Thymus (tissue), 11 donors: Measurements from ENCODE around the gene LAP3. TPM values are rescaled to one million over a fixed set of nuclear protein-coding genes. Genes with fewer than 3 reads are reported as not detected.

Source experiments
- DNase-seq, 9 donors: peaks; one replicate each; pipeline ENCODE4 v3.0.0-alpha.2; 2013; ENCODE audit warnings: low spot score in 9 of 9, low read depth in 6 of 9, missing footprints in 1 of 9
- H3K27ac ChIP-seq, 2 donors: one replicate each; pipeline ENCODE4 v1.5.1; 2013; ENCODE audit warnings: control low read depth in 1 of 2, low read depth in 1 of 2, low read length in 1 of 2, mild to moderate bottlenecking in 1 of 2, moderate library complexity in 1 of 2
- H3K27me3 ChIP-seq, 2 donors: one replicate each; pipeline ENCODE4 v1.5.1; 2013; ENCODE audit warnings: low read length in 1 of 2; ENCODE audit not compliant: control insufficient read depth in 2 of 2, insufficient read depth in 1 of 2
- H3K36me3 ChIP-seq, 2 donors: one replicate each; pipeline ENCODE4 v1.5.1; 2013; ENCODE audit warnings: low read length in 1 of 2, mild to moderate bottlenecking in 1 of 2, moderate library complexity in 1 of 2; ENCODE audit not compliant: control insufficient read depth in 2 of 2, insufficient read depth in 2 of 2
- H3K4me1 ChIP-seq, 2 donors: one replicate each; pipeline ENCODE4 v1.5.1; 2013; ENCODE audit warnings: low read length in 2 of 2; ENCODE audit not compliant: control insufficient read depth in 2 of 2, insufficient read depth in 2 of 2
- H3K4me3 ChIP-seq, 2 donors: one replicate each; pipeline ENCODE4 v1.5.1; 2013; ENCODE audit warnings: low read length in 2 of 2, control low read depth in 1 of 2, mild to moderate bottlenecking in 1 of 2
- H3K9me3 ChIP-seq, 2 donors: one replicate each; pipeline ENCODE4 v1.5.1; 2013; ENCODE audit warnings: low read length in 1 of 2, mild to moderate bottlenecking in 1 of 2; ENCODE audit not compliant: control insufficient read depth in 2 of 2, insufficient read depth in 1 of 2
- WGBS: extraction: QIAGEN DNeasy Blood & Tissue Kit; methylation state at CpG from one replicate; pipeline ENCODE4 v1.1.7; 2013; 5-methylcytosine and 5-hydroxymethylcytosine counted together
- polyA plus RNA-seq: library from polyadenylated mRNA; stranded (reverse); fragments of 200-250 nt; gene quantifications from one replicate; pipeline ENCODE4 v1.2.3, GENCODE V29; 2013
- total RNA-seq: library from RNA; stranded (reverse); fragments of 120-200 nt; gene quantifications from one replicate; pipeline ENCODE4 v1.2.4, GENCODE V29; 2013
- donor health status: healthy.

LAP3 gene
- total and polyA plus RNA-seq, 2 donors, result 105 to 130 TPM

- Histone ChIP-seq H3K9me3 (no peaks in the 10 kb centered on the region), H3K4me1 (peaks cover 19 to 42% of the 10 kb centered on the region in 2 donors), H3K27ac (peak overlapping the region; percentile 25 to 30), H3K4me3 (no peak overlapping the region), H3K27me3 (no peaks in the 10 kb centered on the region), H3K36me3 (peaks cover 48 to 66% of the 10 kb centered on the region in 2 donors)
- DNase-seq, result peak in 1 of 9 donors; percentile 31
- 19% methylated on average over 1 of the region's 1 CpG for WGBS
These were observed 41.9 kb downstream of the LAP3 start for GRCh38 chr4:17618926-17619325.

GRCh38 chr4:17619416-17620105, 42.6 kb downstream of the LAP3 start:
- no peaks in the 10 kb centered on the region for H3K27me3 ChIP-seq
- no peaks in the 10 kb centered on the region for H3K9me3 ChIP-seq
- H3K36me3 ChIP-seq, result peaks cover 50 to 73% of the 10 kb centered on the region in 2 donors
- WGBS, result 95% methylated on average over 7 of the region's 7 CpGs
- H3K27ac ChIP-seq, result no peak overlapping the region
- DNase-seq, result no peak
- H3K4me1 ChIP-seq, result peaks cover 19 to 42% of the 10 kb centered on the region in 2 donors
- H3K4me3 ChIP-seq, result no peak overlapping the region

- H3K4me1 ChIP-seq, result peaks cover 2 to 9% of the 10 kb centered on the region in 2 donors
- WGBS, result 97% methylated on average over 7 of the region's 7 CpGs
- no peak overlapping the region for H3K27ac ChIP-seq
- H3K4me3 ChIP-seq, result no peak overlapping the region
- no peaks in the 10 kb centered on the region for H3K9me3 ChIP-seq
- H3K36me3 ChIP-seq, result peaks cover 80 to 96% of the 10 kb centered on the region in 2 donors
- DNase-seq, result no peak
- H3K27me3 ChIP-seq, result no peaks in the 10 kb centered on the region
These were observed 46.5 kb downstream of the LAP3 start for GRCh38 chr4:17623451-17624001.

GRCh38 chr4:17624821-17625220, 47.8 kb downstream of the LAP3 start:
- Histone ChIP-seq H3K4me1 (no peaks in the 10 kb centered on the region), H3K4me3 (no peak overlapping the region), H3K27ac (no peak overlapping the region), H3K9me3 (no peaks in the 10 kb centered on the region), H3K36me3 (peaks cover 80 to 96% of the 10 kb centered on the region in 2 donors), H3K27me3 (no peaks in the 10 kb centered on the region)
- 94% methylated on average over 2 of the region's 2 CpGs for WGBS
- no peak for DNase-seq

GRCh38 chr4:17630228-17630627, 53.2 kb downstream of the LAP3 start:
- Histone ChIP-seq H3K9me3 (no peaks in the 10 kb centered on the region), H3K27ac (no peak overlapping the region), H3K27me3 (no peaks in the 10 kb centered on the region), H3K4me3 (no peak overlapping the region), H3K4me1 (no peaks in the 10 kb centered on the region), H3K36me3 (peaks cover 72 to 84% of the 10 kb centered on the region in 2 donors)
- DNase-seq, result no peak
- WGBS, result 98% methylated on average over 4 of the region's 4 CpGs

GRCh38 chr4:17633600-17633999, 56.6 kb downstream of the LAP3 start:
- 99% methylated on average over 9 of the region's 9 CpGs for WGBS
- H3K36me3 ChIP-seq, result peaks cover 40 to 58% of the 10 kb centered on the region in 2 donors
- H3K4me3 ChIP-seq, result no peak overlapping the region

GRCh38 chr4:17635056-17635455, 58.1 kb downstream of the LAP3 start:
- peaks cover 36 to 48% of the 10 kb centered on the region in 2 donors for H3K36me3 ChIP-seq
- DNase-seq, result no peak
- H3K4me3 ChIP-seq, result no peak overlapping the region
- H3K4me1 ChIP-seq, result no peaks in the 10 kb centered on the region
- H3K27ac ChIP-seq, result no peak overlapping the region
- no peaks in the 10 kb centered on the region for H3K27me3 ChIP-seq
- WGBS, result 97% methylated on average over 4 of the region's 4 CpGs
- H3K9me3 ChIP-seq, result no peaks in the 10 kb centered on the region

More at GRCh38 chr4:17633600-17633999, 56.6 kb downstream of the LAP3 start:
- H3K27me3 ChIP-seq, result no peaks in the 10 kb centered on the region
- H3K4me1 ChIP-seq, result no peaks in the 10 kb centered on the region
- no peaks in the 10 kb centered on the region for H3K9me3 ChIP-seq
- H3K27ac ChIP-seq, result no peak overlapping the region
- no peak for DNase-seq

- 96% methylated on average over 17 of the region's 17 CpGs for WGBS
- Histone ChIP-seq H3K4me1 (no peaks in the 10 kb centered on the region), H3K4me3 (no peak overlapping the region), H3K36me3 (peaks cover 29 to 37% of the 10 kb centered on the region in 2 donors), H3K27ac (no peak overlapping the region), H3K9me3 (no peaks in the 10 kb centered on the region), H3K27me3 (no peaks in the 10 kb centered on the region)
- no peak for DNase-seq
These were observed 59.3 kb downstream of the LAP3 start for GRCh38 chr4:17636341-17636695.

- H3K27me3 ChIP-seq, result no peaks in the 10 kb centered on the region
- no peaks in the 10 kb centered on the region for H3K4me1 ChIP-seq
- peak; percentile 26 to 72 (median 53) for DNase-seq
- peaks cover 0 to 3% of the 10 kb centered on the region in 2 donors for H3K9me3 ChIP-seq
- no peak overlapping the region for H3K4me3 ChIP-seq
- peaks cover 23 to 33% of the 10 kb centered on the region in 2 donors for H3K36me3 ChIP-seq
- H3K27ac ChIP-seq, result no peak overlapping the region
- WGBS, result 78% methylated on average over 32 of the region's 32 CpGs
These were observed 60.0 kb downstream of the LAP3 start for GRCh38 chr4:17636696-17637622.
